ENCODE measurements around the gene CIITA.
"Not testable (repeated sequence)": the region's sequence is repeated elsewhere in the genome, so short reads cannot be mapped to it uniquely, and the experiment has no call there.

Gene CIITA

GRCh38 chr16:10876799-10877341 is at the start of gene CIITA:
Gene CIITA (plus strand): TSS chr16:10877202. CDS start chr16:10877331, 129 bp downstream.
- no peak for DNase-seq (ENCODE audit: low read depth in 3 of 3)

GRCh38 chr16:10827691-10828341 is 49.2 kb upstream of the CIITA start:
- DNase-seq (ENCODE audit: low read depth in 3 of 3), result no peak

GRCh38 chr16:10828851-10829366 is 48.1 kb upstream of the CIITA start:
- DNase-seq (ENCODE audit: low read depth in 3 of 3), result no peak

GRCh38 chr16:10829390-10830098 is 47.5 kb upstream of the CIITA start:
- DNase-seq (ENCODE audit: low read depth in 3 of 3), result not testable (repeated sequence)

- DNase-seq (ENCODE audit: low read depth in 3 of 3), result not testable (repeated sequence)
Measured at GRCh38 chr16:10830240-10830639, 46.8 kb upstream of the CIITA start.

GRCh38 chr16:10831894-10832886 is 44.8 kb upstream of the CIITA start:
- DNase-seq (ENCODE audit: low read depth in 3 of 3), result no peak

- DNase-seq (ENCODE audit: low read depth in 3 of 3), result no peak
Measured at GRCh38 chr16:10833271-10833670, 43.7 kb upstream of the CIITA start.

- no peak for DNase-seq (ENCODE audit: low read depth in 3 of 3)
Measured at GRCh38 chr16:10834130-10834529, 42.9 kb upstream of the CIITA start.

GRCh38 chr16:10834766-10835165 is 42.2 kb upstream of the CIITA start:
- DNase-seq (ENCODE audit: low read depth in 3 of 3), result no peak

- no peak for DNase-seq (ENCODE audit: low read depth in 3 of 3)
Measured at GRCh38 chr16:10835281-10835931, 41.6 kb upstream of the CIITA start.

GRCh38 chr16:10836174-10836853 is 40.7 kb upstream of the CIITA start:
- no peak for DNase-seq (ENCODE audit: low read depth in 3 of 3)

- no peak for DNase-seq (ENCODE audit: low read depth in 3 of 3)
Measured at GRCh38 chr16:10838621-10839278, 38.3 kb upstream of the CIITA start.

- no peak for DNase-seq (ENCODE audit: low read depth in 3 of 3)
Measured at GRCh38 chr16:10839279-10839666, 37.7 kb upstream of the CIITA start.

GRCh38 chr16:10840703-10841102 is 36.3 kb upstream of the CIITA start:
- no peak for DNase-seq (ENCODE audit: low read depth in 3 of 3)

- DNase-seq (ENCODE audit: low read depth in 3 of 3), result no peak
Measured at GRCh38 chr16:10846213-10846998, 30.6 kb upstream of the CIITA start.

- no peak for DNase-seq (ENCODE audit: low read depth in 3 of 3)
Measured at GRCh38 chr16:10847176-10847575, 29.8 kb upstream of the CIITA start.

- no peak for DNase-seq (ENCODE audit: low read depth in 3 of 3)
Measured at GRCh38 chr16:10849736-10850477, 27.1 kb upstream of the CIITA start.

GRCh38 chr16:10850478-10850850 is 26.5 kb upstream of the CIITA start:
- DNase-seq (ENCODE audit: low read depth in 3 of 3), result no peak

- no peak for DNase-seq (ENCODE audit: low read depth in 3 of 3)
Measured at GRCh38 chr16:10851512-10851911, 25.5 kb upstream of the CIITA start.

Data from stimulated activated CD4-positive, alpha-beta T cell treated with anti-CD3 and anti-CD28 coated beads, TNF-alpha, amount 100 ng/mL, for 4 hours (primary cell).